Measurements from ENCODE around the gene FAM9B.
"Not testable (repeated sequence)": the region's sequence is repeated elsewhere in the genome, so short reads cannot be mapped to it uniquely, and the experiment has no call there.

FAM9B gene

GRCh38 chrX:9033989-9034388, at the start of gene FAM9B:
TSS of gene FAM9B (minus strand) at chrX:9034127. CDS start at chrX:9032986, 1,141 bp downstream.
- no peak for DNase-seq

- no peak for DNase-seq
Observed at GRCh38 chrX:9081271-9081670, 47.3 kb upstream of the FAM9B start.

- DNase-seq, result no peak
Observed at GRCh38 chrX:9074326-9074725, 40.4 kb upstream of the FAM9B start.

GRCh38 chrX:9072281-9072680, 38.4 kb upstream of the FAM9B start:
- no peak for DNase-seq

- no peak for DNase-seq
Observed at GRCh38 chrX:9071031-9071650, 37.2 kb upstream of the FAM9B start.

- no peak for DNase-seq
Observed at GRCh38 chrX:9069573-9069972, 35.6 kb upstream of the FAM9B start.

- no peak for DNase-seq
Observed at GRCh38 chrX:9064694-9065093, 30.8 kb upstream of the FAM9B start.

GRCh38 chrX:9062641-9063040, 28.7 kb upstream of the FAM9B start:
- DNase-seq, result no peak

- DNase-seq, result no peak
Observed at GRCh38 chrX:9055354-9055753, 21.4 kb upstream of the FAM9B start.

GRCh38 chrX:9052081-9052480, 18.2 kb upstream of the FAM9B start:
- no peak for DNase-seq

GRCh38 chrX:9050331-9050730, 16.4 kb upstream of the FAM9B start:
- no peak for DNase-seq

- no peak for DNase-seq
Observed at GRCh38 chrX:9048801-9049200, 14.9 kb upstream of the FAM9B start.

- DNase-seq, result no peak
Observed at GRCh38 chrX:9038244-9038643, 4.3 kb upstream of the FAM9B start.

- DNase-seq, result no peak
Observed at GRCh38 chrX:9037296-9037695, 3.4 kb upstream of the FAM9B start.

GRCh38 chrX:9033586-9033985, 341 bp downstream of the FAM9B start:
- DNase-seq, result no peak

- DNase-seq, result no peak
Observed at GRCh38 chrX:9033179-9033578, 748 bp downstream of the FAM9B start.

GRCh38 chrX:9023293-9023692, 10.6 kb downstream of the FAM9B start:
- DNase-seq, result no peak

- DNase-seq, result no peak
Observed at GRCh38 chrX:9019151-9019550, 14.8 kb downstream of the FAM9B start.

- not testable (repeated sequence) for DNase-seq
Observed at GRCh38 chrX:9018332-9018731, 15.6 kb downstream of the FAM9B start.

GRCh38 chrX:9003041-9003440, 30.9 kb downstream of the FAM9B start:
- no peak for DNase-seq

GRCh38 chrX:8988446-8988845, 45.5 kb downstream of the FAM9B start:
- no peak for DNase-seq

GRCh38 chrX:8987672-8988250, 46.2 kb downstream of the FAM9B start:
- DNase-seq, result no peak

- no peak for DNase-seq
Observed at GRCh38 chrX:8984231-8984630, 49.7 kb downstream of the FAM9B start.

- no peak for DNase-seq
Observed at GRCh38 chrX:8981723-8982122, 52.2 kb downstream of the FAM9B start.

- no peak for DNase-seq
Observed at GRCh38 chrX:8980756-8981155, 53.2 kb downstream of the FAM9B start.
